ENCODE data around the gene NOXO1. TPM values are rescaled to one million over a fixed set of nuclear protein-coding genes. Genes with fewer than 3 reads are reported as not detected.
A peak's percentile ranks its signal among the peaks of the same experiment; 100 is the strongest.

Gene NOXO1
- total RNA-seq, 1 donor from 2014 or later = 1.5 TPM

DNA sequence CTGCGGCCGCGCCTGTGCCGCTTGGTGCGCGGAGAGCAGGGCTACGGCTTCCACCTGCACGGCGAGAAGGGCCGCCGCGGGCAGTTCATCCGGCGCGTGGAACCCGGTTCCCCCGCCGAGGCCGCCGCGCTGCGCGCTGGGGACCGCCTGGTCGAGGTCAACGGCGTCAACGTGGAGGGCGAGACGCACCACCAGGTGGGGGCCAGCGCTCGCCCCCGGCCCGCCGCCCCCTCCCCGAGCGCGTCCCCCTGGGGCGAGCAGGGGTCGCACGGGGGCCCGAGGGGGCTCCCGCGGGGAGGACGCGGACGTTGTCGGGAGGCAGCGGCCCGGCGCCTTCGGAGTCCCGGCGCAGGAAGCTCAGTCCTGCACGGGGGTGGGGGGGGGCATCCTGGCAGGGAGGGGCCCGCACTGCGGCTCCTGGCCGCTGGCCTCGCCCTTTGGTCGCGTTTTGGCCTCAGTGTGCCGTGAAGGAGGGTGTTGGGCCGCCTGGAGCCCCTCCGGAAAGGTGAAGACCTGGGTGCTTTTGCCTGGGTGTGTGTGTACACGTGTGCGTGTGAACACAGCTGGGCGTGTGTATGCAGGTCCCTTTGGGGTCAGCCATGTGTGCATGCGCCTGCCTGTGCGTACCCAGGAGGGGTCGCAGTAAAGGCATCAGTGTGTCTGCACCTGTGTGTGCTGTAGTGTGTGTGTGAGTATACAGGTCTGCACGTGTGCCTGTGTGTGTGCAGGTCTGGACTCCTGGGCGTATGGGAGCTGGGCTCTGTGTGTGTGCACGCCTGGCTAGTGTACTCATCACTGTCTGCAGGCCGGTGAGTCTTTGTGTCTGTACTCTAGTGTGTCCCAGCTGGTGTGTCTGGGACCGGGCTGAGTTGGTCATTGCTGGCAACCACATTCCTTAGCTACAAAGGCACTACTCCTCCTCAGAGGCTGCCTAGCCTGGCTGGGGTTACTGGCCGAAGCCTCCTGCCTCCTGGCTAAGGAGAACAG lies 46.0 kb upstream of the NOXO1 start:
- no peaks in the 10 kb centered on the region for H3K36me3 Mint-ChIP-seq (ENCODE audit: insufficient read depth)
- DNase-seq (ENCODE audit: low spot score, unreplicated experiment) = no peak
- TF ChIP-seq, protein P1, sequence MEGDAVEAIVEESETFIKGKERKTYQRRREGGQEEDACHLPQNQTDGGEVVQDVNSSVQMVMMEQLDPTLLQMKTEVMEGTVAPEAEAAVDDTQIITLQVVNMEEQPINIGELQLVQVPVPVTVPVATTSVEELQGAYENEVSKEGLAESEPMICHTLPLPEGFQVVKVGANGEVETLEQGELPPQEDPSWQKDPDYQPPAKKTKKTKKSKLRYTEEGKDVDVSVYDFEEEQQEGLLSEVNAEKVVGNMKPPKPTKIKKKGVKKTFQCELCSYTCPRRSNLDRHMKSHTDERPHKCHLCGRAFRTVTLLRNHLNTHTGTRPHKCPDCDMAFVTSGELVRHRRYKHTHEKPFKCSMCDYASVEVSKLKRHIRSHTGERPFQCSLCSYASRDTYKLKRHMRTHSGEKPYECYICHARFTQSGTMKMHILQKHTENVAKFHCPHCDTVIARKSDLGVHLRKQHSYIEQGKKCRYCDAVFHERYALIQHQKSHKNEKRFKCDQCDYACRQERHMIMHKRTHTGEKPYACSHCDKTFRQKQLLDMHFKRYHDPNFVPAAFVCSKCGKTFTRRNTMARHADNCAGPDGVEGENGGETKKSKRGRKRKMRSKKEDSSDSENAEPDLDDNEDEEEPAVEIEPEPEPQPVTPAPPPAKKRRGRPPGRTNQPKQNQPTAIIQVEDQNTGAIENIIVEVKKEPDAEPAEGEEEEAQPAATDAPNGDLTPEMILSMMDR (IDR thresholded peaks at IDR 0.05; ENCODE audit: unreplicated experiment) = no peak
- H3K4me3 Mint-ChIP-seq (ENCODE audit: low read depth) = peak overlapping the region; percentile 68
- H3K27ac Mint-ChIP-seq = no peak overlapping the region
- H3K27me3 Mint-ChIP-seq = peaks cover 25% of the 10 kb centered on the region
- peaks cover 5% of the 10 kb centered on the region for H3K4me1 Mint-ChIP-seq (ENCODE audit: low read depth)
- H3K9me3 Mint-ChIP-seq (ENCODE audit: low read depth) = no peaks in the 10 kb centered on the region

DNA sequence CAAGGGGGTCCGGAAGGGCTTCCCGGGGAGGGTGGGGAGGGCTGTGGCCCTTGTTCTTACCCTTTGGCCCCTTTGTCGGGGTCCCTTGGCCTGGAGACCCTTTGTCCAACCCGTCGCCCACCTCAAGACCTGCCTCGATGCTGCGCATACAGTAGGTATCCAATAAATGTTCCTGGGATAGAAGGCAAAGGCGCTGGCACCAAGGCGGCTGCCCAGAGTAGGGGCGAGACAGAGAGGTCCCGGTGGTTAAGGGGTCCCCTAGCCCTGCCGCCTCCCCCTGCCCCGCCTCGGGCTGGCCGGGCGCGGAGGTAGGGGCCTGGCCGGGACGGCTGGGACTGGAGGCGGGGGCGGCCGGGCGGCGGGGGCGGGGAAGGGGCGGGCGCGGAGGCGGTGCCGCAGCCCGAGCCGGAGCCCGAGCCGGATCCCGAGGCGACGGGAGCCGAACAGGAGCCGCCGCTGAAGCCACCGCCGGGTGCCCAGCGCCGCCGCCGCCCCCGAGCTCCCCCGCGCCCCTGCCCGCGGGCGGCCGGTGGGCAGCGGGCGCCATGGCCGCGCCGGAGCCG lies 45.3 kb upstream of the NOXO1 start, which contains the start of gene NHERF2:
Gene NHERF2, plus strand, starts transcription at position 442 of the 563 bp plus-strand sequence. Its CDS starts 104 bp downstream, at position 546.
- Mint-ChIP-seq H3K4me3 (ENCODE audit: low read depth) (peak within 1 kb of the TSS; percentile 68), H3K4me1 (ENCODE audit: low read depth) (peaks cover 5% of the 10 kb centered on the region), H3K27ac (no peak within 1 kb of the TSS), H3K9me3 (ENCODE audit: low read depth) (no peaks in the 10 kb centered on the region), H3K27me3 (peaks cover 28% of the 10 kb centered on the region), H3K36me3 (ENCODE audit: insufficient read depth) (no peaks in the 10 kb centered on the region)
- TF ChIP-seq, protein P1 (IDR thresholded peaks at IDR 0.05; ENCODE audit: unreplicated experiment) = no peak
- no peak for DNase-seq (ENCODE audit: low spot score, unreplicated experiment)

DNA sequence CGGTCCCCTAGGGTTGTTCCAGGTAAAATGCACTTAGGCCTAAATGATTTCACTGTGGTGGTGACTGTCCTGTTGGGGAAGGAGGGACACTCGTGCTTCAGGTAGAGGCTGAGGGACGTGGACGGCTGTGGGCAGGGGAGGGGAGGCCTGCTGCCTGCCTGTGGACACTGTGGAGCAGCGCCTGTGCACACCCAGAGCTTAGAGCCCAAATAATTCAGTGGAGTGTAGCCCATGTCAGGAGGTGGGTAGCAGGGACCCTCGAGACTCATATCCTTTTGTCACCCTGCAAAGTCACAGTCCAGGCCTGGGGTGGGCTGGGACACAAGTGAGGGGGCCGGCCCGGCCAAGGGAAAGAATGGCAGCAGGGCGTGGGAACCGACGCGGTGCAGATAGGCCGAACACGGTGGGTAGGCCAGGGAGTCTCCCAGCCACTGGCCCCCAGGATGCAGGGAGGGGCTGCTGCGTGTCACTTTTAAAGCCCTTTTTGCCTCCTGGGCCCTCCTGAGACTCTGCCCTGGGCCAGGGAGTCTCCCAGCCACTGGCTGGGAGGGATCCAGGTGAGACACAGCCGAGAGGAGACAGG lies 44.7 kb upstream of the NOXO1 start:
- DNase-seq (ENCODE audit: low spot score, unreplicated experiment) = no peak
- Mint-ChIP-seq H3K27ac (no peak overlapping the region), H3K9me3 (ENCODE audit: low read depth) (no peaks in the 10 kb centered on the region), H3K27me3 (peaks cover 30% of the 10 kb centered on the region), H3K4me1 (ENCODE audit: low read depth) (peaks cover 5% of the 10 kb centered on the region), H3K36me3 (ENCODE audit: insufficient read depth) (no peaks in the 10 kb centered on the region), H3K4me3 (ENCODE audit: low read depth) (peak overlapping the region; percentile 50)
- TF ChIP-seq, protein P1 (IDR thresholded peaks at IDR 0.05; ENCODE audit: unreplicated experiment) = no peak

DNA sequence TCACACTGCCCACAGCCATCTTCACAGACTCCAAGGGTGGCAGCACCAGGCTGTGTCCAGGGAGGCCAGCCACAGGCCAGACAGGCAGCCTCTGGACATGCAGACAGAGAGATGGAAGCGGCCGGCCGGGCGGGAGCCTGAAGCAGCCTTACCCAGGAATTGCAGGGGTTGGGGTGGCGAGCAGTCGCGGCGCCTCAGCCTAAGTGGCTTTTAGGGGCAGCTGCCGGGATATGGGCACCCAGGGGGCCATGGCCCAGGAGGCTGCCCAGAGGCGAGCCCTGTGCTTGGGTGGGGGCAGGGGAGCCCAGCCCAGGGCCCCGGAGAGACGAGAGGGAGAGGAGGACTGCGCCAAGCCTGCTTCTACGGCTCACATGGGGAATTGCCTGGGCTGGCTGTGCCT lies 44.0 kb upstream of the NOXO1 start:
- Mint-ChIP-seq H3K4me3 (ENCODE audit: low read depth) (no peak overlapping the region), H3K36me3 (ENCODE audit: insufficient read depth) (no peaks in the 10 kb centered on the region)

More for the DNA sequence above, 44.0 kb upstream of the NOXO1 start:
- Mint-ChIP-seq H3K27me3 (peaks cover 34% of the 10 kb centered on the region), H3K4me1 (ENCODE audit: low read depth) (peaks cover 5% of the 10 kb centered on the region), H3K27ac (no peak overlapping the region), H3K9me3 (ENCODE audit: low read depth) (no peaks in the 10 kb centered on the region)
- DNase-seq (ENCODE audit: low spot score, unreplicated experiment) = no peak
- TF ChIP-seq, protein P1 (IDR thresholded peaks at IDR 0.05; ENCODE audit: unreplicated experiment) = no peak
